Measurements from ENCODE around the gene MSI2.

The MSI2 gene

GRCh38 chr17:57340160-57340981 lies 84.0 kb downstream of the MSI2 start:
- DNase-seq (ENCODE audit: low read depth in 4 of 4, low spot score in 1 of 4), result no peak

DNA sequence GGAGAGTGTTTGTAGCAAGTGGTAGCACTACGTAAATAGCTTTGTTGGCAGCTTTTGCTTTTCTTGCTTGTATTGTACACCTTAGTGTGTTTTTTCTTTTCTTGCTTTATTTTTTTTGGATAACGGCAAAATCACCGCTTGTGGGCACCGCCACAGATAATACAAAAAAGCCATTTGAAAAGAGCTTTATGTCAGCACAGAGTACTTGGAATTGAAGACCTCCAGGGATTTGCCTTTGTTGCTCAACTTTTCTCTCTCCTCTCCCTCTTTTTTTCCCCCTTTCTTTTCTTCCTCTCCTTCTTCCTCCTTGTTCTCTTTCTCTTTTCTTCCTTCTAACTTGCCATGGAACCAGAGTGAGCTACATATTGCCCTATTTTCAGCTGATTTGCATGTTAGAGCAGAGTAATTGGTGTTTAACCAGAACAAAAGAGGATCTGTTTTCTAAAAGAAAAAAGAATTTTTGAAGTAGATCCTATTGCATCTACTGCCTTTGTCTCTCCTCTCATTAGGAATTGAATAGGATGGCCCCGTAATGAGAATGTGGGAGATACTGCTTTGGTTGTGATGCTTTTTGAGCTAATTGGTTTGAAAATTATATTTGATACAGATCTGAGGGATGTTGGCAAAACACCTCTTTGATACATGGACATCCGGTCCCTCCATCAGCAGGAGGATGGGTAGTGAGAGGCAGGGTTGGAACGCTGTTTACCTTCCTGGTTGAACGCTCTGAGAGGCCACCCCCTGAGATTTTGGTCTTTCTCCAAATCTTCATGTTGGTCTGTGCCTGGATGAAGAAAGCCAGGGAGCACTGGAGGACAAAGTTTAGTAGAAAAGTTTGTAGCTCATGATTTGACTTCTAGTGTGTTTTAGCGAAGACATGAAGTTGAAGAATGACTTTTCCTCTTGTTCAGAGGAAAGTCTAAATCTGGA lies 85.6 kb downstream of the MSI2 start:
- DNase-seq (ENCODE audit: low read depth in 4 of 4, low spot score in 1 of 4), result no peak

DNA sequence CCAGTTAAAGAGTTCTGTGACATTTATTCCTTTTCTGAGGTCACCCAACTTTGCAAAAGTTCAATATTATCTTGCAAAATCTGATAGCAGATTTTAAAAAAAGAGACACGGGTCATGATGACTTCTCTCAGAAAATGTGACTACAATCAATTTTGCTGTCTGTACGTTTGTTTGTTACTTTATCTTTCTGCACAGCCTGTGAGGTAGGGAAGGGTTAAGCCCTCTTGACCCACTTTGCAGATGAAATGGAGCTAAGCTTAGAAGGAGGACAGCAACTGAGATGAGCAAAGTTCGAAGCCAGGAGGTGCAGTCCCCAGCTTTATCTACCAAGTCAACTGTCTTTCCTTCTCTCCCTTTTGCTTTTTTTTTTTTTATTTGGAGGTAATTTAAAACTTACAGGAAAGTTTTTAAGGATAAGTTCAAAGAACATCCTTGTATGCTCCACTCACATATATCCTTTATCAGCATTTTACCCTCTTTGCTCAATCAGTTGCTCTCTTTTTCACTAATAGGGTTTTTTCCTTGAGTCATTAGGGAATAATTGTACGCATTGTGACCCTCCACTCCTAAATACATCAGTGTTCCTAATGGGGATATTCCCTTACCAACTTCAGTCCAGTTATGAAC lies 86.8 kb downstream of the MSI2 start:
- DNase-seq (ENCODE audit: low read depth in 4 of 4, low spot score in 1 of 4), result no peak

DNA sequence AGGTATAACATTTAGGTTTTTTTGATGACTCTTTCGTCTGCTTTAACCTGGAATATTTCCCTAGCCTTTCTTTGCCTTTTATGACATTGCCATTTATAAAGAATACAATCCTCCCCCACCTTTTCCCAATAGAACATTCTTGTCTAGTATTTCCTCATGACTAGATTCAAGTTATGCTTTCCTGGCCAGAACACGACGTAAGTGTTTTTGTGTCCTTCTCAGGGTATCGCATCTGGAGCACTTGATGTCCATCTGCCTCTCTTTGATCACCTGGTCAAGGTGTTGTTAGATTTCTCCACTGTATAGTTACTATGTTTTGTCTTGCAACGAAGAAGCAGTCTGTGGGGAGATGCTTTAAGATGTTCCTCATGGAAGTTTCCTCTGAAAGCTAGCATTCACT lies 87.4 kb downstream of the MSI2 start:
- DNase-seq (ENCODE audit: low read depth in 4 of 4, low spot score in 1 of 4), result no peak

GRCh38 chr17:57344261-57344660 lies 87.9 kb downstream of the MSI2 start:
- no peak for DNase-seq (ENCODE audit: low read depth in 4 of 4, low spot score in 1 of 4)

GRCh38 chr17:57349541-57350247 lies 93.4 kb downstream of the MSI2 start:
- DNase-seq (ENCODE audit: low read depth in 4 of 4, low spot score in 1 of 4), result no peak

DNA sequence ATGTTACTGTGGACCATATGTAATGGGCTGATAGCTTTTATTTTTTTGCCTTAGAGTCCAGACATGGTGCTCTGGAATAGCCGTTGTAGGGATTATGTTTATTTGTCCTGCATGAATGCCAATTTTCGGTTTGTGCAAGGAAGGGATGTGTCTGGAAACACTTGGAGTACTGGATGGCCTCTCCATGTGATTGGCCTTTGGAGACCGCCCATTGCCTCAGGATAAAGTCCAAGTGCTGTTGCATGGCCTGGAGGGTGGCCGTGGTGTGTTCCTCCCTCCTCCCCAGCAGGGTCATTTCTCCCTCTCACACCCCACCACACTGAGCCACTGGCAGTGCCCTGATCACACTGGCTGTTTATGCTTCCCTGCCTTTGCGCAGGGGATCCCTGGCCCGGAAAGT lies 93.9 kb downstream of the MSI2 start:
- DNase-seq (ENCODE audit: low read depth in 4 of 4, low spot score in 1 of 4), result no peak

DNA sequence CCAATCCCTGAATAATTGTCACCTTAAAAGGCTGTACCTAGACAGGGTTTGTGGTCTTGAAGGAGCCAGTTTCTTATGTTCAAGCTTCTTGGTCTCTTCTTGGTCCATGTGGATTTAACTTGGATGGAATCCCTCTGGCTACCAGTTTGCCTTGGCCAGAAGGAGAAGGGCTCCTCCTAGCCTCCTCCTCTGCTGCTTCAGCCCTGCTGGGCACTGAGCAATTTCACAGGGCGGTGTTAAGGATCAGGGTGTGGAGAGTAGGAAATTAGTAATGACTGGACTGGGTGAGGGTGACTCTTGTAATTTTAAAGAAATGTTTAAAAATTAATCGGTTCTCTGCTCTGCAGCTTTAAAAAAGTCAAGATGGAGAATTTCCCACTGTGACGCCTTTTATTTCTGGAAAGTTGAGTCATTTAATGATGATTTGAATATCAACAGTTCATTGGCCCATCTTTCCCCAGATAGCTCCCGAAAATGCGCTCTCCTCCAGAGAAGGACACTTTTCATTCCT lies 96.4 kb downstream of the MSI2 start:
- no peak for DNase-seq (ENCODE audit: low read depth in 4 of 4, low spot score in 1 of 4)

GRCh38 chr17:57354673-57355072 lies 98.3 kb downstream of the MSI2 start:
- DNase-seq (ENCODE audit: low read depth in 4 of 4, low spot score in 1 of 4), result no peak

DNA sequence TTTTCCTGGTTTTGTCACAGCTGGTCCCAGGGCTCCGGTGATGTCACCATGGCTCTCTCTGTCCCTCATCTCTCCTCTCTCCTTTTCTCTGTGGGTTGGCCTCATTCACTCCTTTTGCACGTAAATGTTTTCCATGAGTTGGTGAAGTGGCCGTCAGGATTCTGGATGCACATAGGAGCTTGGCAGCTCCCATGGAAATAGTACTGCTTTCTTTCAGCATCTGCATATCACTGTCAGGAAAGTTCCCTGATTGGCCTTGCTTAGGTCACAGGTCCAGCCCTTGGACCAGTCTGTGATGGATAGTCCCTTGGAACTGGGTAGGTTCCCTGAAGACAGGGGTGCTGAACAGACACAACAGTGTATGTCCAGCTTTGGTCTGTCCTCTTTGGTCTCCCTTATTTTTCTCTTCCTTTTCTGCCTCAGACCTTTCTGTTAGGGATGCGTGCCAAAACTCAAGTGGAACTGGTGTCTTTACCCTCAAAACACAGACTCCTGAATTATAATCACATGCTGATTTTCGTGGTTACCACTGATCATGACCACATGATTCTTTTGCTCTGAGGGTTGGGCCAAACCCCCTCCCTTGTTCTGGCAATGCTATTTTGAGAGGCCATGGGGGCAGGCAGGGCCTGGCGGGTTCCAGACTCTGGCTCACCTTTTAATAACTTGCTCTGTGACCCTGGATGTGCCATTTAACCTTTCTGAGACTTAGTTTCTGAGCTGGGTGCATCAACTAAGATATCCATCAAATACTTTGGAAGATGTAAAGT lies 99.0 kb downstream of the MSI2 start:
- no peak for DNase-seq (ENCODE audit: low read depth in 4 of 4, low spot score in 1 of 4)

DNA sequence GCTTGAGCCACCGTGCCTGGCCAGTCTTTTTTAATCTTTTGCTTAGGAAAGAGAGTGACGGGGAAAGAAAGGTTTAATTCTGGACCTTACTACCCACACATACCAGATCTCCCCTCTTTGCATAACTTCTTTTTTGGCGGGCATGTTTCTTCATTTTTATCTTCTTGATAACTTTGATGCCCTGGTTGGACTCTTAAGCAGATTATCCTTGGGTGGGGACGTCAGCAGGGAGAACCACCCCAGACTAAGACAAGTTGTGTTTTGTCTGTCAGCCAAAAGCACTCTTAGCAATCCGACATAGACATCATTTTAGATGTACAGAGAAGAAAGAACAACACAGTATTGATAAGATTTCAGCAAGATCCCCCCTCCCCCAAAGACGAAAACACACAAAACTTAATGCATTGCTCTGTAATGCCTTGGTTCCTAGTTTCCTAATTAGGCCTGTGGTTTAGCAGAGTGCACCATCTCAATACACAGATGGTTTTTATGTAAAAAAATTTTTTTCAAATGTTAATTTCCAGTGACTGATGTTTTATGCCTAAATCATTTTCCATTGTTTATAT lies 99.9 kb downstream of the MSI2 start:
- no peak for DNase-seq (ENCODE audit: low read depth in 4 of 4, low spot score in 1 of 4)

GRCh38 chr17:57356719-57357391 lies 100.5 kb downstream of the MSI2 start:
- DNase-seq (ENCODE audit: low read depth in 4 of 4, low spot score in 1 of 4), result no peak

DNA sequence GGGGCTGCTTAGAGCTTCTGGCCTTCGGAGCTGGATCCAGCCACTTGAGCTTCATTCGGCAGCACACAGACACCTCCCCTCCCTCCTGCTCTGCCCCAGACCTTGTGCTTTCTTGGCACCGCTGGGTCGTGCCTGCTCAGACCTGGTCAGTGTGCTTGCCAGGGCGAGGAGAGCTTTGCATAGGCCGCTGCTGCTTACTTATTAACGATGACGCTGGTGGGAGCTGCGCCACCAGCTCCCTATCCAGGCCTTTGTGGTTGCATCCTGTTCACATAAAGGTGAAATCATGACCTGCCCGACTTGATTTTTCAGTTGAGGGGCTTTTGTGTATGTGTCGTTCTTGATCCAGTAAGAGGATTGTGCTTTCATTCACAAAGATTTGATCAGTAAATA lies 101.1 kb downstream of the MSI2 start:
- DNase-seq (ENCODE audit: low read depth in 4 of 4, low spot score in 1 of 4), result no peak

DNA sequence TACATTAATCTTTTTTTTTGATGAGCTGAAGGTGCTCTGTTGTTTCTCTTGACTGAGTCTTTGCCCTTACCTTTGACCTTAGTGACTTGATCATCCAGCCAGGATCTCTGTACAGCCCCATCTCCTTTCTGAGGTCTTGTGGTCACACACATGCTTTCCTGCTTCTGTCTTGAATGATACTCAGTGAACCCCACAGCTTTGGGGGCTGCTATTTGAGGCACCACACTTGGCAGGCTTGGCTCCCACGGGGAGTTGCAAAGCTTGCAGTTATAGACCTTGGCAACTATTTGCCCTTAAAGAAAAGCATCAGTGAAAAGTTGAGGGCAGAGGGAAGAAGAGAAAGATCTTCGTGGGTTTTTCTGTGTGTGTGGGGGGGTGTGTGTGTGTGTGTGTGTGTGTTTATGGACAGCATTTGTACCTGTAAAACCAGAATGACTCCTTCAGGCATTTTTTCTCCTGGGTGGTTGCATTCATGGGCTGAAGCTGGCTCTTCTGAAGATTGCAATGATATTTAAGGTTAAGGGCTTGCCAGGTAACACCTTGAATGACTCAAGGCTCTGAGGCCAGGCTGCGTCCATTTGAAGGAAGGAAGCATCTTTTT lies 101.6 kb downstream of the MSI2 start:
- no peak for DNase-seq (ENCODE audit: low read depth in 4 of 4, low spot score in 1 of 4)

DNA sequence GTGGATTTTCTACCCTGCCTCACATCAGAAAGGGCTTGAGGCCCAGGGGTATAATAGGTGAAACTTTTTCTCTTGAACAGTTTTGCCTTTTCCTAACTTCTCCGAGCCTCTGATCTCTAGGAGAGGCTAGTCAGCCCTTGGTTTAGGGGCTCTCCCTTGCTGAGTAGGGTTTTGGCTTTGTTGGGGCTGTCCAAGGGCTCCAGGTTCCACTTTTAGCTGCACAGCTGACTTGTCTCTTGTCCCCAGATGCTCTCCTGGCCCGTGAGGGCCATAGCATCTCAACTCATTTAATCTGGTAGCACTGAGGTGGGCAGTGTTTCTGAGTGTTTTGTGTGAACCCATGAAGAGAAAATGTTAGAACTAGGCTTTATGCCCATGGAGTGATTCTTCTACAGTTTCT lies 103.9 kb downstream of the MSI2 start:
- no peak for DNase-seq (ENCODE audit: low read depth in 4 of 4, low spot score in 1 of 4)

GRCh38 chr17:57362797-57363556 lies 106.7 kb downstream of the MSI2 start:
- no peak for DNase-seq (ENCODE audit: low read depth in 4 of 4, low spot score in 1 of 4)

- no peak for DNase-seq (ENCODE audit: low read depth in 4 of 4, low spot score in 1 of 4)
Measured at GRCh38 chr17:57363580-57363979, 107.3 kb downstream of the MSI2 start.

GRCh38 chr17:57363998-57364643 lies 107.8 kb downstream of the MSI2 start:
- DNase-seq (ENCODE audit: low read depth in 4 of 4, low spot score in 1 of 4), result no peak
